ENCODE data around the gene CENPP. TPM values are rescaled to one million over a fixed set of nuclear protein-coding genes. Genes with fewer than 3 reads are reported as not detected.

Gene CENPP
- polyA plus RNA-seq, 3 donors from 2014 or later, result 4.5 to 9.7 (median 4.7) TPM

DNA sequence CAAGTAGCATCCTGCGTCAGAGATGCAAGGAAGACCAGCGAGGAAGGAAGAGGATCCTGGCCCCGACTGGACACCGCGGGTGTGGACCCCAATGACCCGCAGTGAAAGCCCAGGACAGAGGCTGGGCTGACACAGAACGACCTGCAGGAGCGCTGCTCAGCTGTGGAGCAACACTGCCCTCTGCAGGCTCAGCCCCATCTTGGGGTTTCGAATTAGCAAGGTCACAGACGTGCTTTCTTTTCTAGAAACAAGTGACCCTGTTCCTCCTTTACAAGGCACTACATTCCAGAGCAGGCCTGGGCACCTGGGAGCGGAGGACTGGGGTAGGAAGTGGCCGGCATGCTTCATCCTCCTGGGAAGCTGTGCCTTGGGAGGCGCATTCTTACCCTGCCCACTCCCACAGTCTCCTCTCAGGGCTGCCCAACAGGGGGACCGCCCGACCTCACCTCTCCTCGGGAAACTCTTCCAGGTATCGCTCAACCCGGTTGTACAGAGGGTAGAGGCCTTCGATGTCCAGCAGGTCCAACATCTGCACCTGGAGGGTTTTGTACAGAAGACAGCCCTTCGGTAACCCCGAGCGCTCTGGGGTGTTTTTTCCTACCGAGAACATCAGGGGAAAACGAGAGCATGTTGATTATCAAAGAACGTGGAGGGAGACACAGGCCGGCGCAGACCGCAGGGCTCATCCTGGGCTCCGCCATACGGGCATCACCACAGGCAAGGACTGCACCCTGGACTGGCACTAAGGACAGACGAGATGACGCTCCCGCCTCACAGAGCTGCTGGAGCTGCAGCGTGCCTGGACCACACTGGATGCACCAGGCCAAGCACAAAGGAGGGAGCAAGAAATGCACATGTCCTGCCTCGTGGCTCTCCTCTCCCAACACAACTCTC is 309.2 kb downstream of the CENPP start:
- Mint-ChIP-seq H3K27ac (no peak overlapping the region), H3K27me3 (ENCODE audit: low read depth in 3 of 3) (peaks cover 2% of the 10 kb centered on the region in 3 donors), H3K9me3 (no peaks in the 10 kb centered on the region), H3K4me1 (peaks cover 0 to 7% of the 10 kb centered on the region in 2 donors), H3K36me3 (peaks cover 15 to 43% (median 20%) of the 10 kb centered on the region in 3 donors), H3K4me3 (no peak overlapping the region)
- DNase-seq, result peak; percentile 33 to 46 (median 41)

GRCh38 chr9:92635760-92636159 is 310.0 kb downstream of the CENPP start:
- H3K27ac Mint-ChIP-seq, result no peak overlapping the region
- no peak for DNase-seq
- no peak overlapping the region for H3K4me3 Mint-ChIP-seq
- peaks cover 2% of the 10 kb centered on the region in 3 donors for H3K27me3 Mint-ChIP-seq (ENCODE audit: low read depth in 3 of 3)
- H3K9me3 Mint-ChIP-seq, result no peaks in the 10 kb centered on the region
- peaks cover 11 to 35% (median 16%) of the 10 kb centered on the region in 3 donors for H3K36me3 Mint-ChIP-seq
- peaks cover 0 to 7% of the 10 kb centered on the region in 2 donors for H3K4me1 Mint-ChIP-seq

DNA sequence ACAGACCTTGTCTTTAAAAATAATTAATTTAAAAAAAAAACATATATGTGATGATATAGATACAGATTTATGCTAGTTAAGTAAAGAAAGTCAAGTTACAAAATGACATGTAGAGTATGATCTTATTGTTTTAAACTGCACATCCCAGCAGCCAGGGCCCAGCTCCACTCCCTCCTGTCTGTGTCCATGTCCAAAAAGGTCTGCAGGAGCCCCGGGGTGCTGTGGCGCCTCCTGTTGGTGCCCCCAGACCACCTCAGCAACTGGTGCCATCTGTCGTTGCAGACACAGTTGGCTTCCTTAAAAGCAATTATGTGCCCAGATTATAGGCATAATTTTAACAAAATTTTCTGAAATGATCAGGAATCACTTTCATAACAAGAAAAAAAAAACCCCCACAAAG is 310.9 kb downstream of the CENPP start:
- Mint-ChIP-seq H3K27me3 (ENCODE audit: low read depth in 3 of 3) (peaks cover 2% of the 10 kb centered on the region in 3 donors), H3K36me3 (peaks cover 11 to 40% (median 20%) of the 10 kb centered on the region in 3 donors), H3K4me1 (peaks cover 0 to 5% of the 10 kb centered on the region in 2 donors), H3K4me3 (no peak overlapping the region), H3K9me3 (no peaks in the 10 kb centered on the region), H3K27ac (no peak overlapping the region)
- no peak for DNase-seq

GRCh38 chr9:92637326-92637725 is 311.6 kb downstream of the CENPP start:
- Mint-ChIP-seq H3K27me3 (ENCODE audit: low read depth in 3 of 3) (peaks cover 2% of the 10 kb centered on the region in 3 donors), H3K36me3 (peaks cover 11 to 40% (median 21%) of the 10 kb centered on the region in 3 donors), H3K27ac (no peak overlapping the region), H3K4me1 (no peaks in the 10 kb centered on the region), H3K9me3 (no peaks in the 10 kb centered on the region), H3K4me3 (no peak overlapping the region)
- no peak for DNase-seq

GRCh38 chr9:92637886-92638620 is 312.3 kb downstream of the CENPP start:
- DNase-seq, result no peak
- H3K4me1 Mint-ChIP-seq, result no peaks in the 10 kb centered on the region
- H3K27me3 Mint-ChIP-seq (ENCODE audit: low read depth in 3 of 3), result peaks cover 2% of the 10 kb centered on the region in 3 donors
- no peaks in the 10 kb centered on the region for H3K9me3 Mint-ChIP-seq
- no peak overlapping the region for H3K4me3 Mint-ChIP-seq
- peak overlapping the region in 1 of 6 donors; percentile 41 for H3K27ac Mint-ChIP-seq
- peaks cover 11 to 42% (median 21%) of the 10 kb centered on the region in 3 donors for H3K36me3 Mint-ChIP-seq

- H3K4me1 Mint-ChIP-seq, result no peaks in the 10 kb centered on the region
- peaks cover 2% of the 10 kb centered on the region in 3 donors for H3K27me3 Mint-ChIP-seq (ENCODE audit: low read depth in 3 of 3)
- DNase-seq, result no peak
- peaks cover 11 to 47% (median 24%) of the 10 kb centered on the region in 3 donors for H3K36me3 Mint-ChIP-seq
- no peak overlapping the region for H3K4me3 Mint-ChIP-seq
- H3K27ac Mint-ChIP-seq, result peak overlapping the region in 1 of 6 donors; percentile 41
- H3K9me3 Mint-ChIP-seq, result no peaks in the 10 kb centered on the region
Measured at GRCh38 chr9:92638621-92639101, 312.9 kb downstream of the CENPP start.

DNA sequence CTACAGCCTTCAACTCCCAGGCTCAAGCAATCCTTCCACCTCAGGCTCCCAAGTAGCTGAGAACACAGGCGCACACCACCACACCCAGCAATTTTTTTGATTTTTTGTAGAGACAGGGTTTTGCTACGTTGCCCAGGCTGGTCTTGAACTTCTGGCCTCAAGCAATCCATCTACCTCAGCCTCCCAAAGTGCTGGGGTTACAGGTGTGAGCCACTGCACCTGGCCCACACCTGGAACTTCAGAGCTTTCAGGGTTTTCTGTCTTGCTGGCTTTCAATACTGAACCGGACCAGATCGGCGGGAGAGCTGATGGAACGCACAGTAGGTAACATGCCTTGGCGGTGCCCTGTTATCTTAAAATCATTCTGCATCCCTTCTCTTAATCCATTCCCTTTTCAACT is 313.4 kb downstream of the CENPP start:
- Mint-ChIP-seq H3K27ac (no peak overlapping the region), H3K9me3 (no peaks in the 10 kb centered on the region), H3K27me3 (ENCODE audit: low read depth in 3 of 3) (peaks cover 2% of the 10 kb centered on the region in 3 donors), H3K4me3 (no peak overlapping the region), H3K4me1 (no peaks in the 10 kb centered on the region), H3K36me3 (peaks cover 15 to 52% (median 29%) of the 10 kb centered on the region in 3 donors)
- DNase-seq, result no peak

GRCh38 chr9:92639791-92640271 is 314.1 kb downstream of the CENPP start:
- H3K27me3 Mint-ChIP-seq (ENCODE audit: low read depth in 3 of 3), result peaks cover 2% of the 10 kb centered on the region in 3 donors
- peaks cover 19 to 54% (median 28%) of the 10 kb centered on the region in 3 donors for H3K36me3 Mint-ChIP-seq
- H3K27ac Mint-ChIP-seq, result no peak overlapping the region

DNA sequence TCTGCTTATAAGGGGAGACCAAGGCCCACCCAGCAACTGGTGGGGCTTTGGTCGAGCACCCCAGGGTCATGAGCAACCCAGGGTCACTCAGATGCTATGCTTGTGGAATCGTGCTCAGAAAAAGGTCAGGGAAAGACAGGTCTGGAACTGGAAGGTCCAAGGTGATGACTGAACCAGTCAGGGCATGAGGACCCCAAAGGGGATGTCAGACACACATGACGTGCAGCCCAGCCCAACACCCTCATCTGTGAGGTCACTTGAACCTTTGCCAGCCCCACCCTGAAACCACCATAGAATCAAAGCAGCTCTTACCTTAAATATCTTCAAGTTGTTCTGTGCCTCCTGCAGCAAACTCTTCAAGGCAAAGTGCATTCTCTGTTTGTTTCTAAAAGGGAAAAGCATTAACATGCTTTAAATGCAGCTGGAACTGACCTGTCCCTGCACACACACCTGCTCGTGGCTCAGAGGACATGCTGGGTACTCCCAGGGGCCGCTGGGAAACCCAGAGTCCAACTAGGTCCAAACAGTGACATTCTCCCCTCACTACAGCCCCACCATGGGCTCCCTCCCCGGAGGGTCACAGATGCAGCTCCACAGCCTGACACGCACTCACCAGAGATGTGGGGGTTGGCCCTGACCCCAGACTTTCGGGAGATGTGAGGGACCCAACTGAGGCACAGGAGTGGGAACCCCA is 314.8 kb downstream of the CENPP start:
- Mint-ChIP-seq H3K9me3 (peaks cover 0 to 4% (median 0%) of the 10 kb centered on the region in 6 donors), H3K27me3 (ENCODE audit: low read depth in 3 of 3) (peaks cover 2% of the 10 kb centered on the region in 3 donors), H3K4me3 (no peak overlapping the region), H3K36me3 (peaks cover 26 to 56% (median 33%) of the 10 kb centered on the region in 3 donors), H3K4me1 (no peaks in the 10 kb centered on the region), H3K27ac (peak overlapping the region in 1 of 6 donors; percentile 11)
- DNase-seq, result no peak

More at GRCh38 chr9:92639791-92640271, 314.1 kb downstream of the CENPP start:
- Mint-ChIP-seq H3K4me3 (no peak overlapping the region), H3K4me1 (no peaks in the 10 kb centered on the region), H3K9me3 (no peaks in the 10 kb centered on the region)
- no peak for DNase-seq

DNA sequence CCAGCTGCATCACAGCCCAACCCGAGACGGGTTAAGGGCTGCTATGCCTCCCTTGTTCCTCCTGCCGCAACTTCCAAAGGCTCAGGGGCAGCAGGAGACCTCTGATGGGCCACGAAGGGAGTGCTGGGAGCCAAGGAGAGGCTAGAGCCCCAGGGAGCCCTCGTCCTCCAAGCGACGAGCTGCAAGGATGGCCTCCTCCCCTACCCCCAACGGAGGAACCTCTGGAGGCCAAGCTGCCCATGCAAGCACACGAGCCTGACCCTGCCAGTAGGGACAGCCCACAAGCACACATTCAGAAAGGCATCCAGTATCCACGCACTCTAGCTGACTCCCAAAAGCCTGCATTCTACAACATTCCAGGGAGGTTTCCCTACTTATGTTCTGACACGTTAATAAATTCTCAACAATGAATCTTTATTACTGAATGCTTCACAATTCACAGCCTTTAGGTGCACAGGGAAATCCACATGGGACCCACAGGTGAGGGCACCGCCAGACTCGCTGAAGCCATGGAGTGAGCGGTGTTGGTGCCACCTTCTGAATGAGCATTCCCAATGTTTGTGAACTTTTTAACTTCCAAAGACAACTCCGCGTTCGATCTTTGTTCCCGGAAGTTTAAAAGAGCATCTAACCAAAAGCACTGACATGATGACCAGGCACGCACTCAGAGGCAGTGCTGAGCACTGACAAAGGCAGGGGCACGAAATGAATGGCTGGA is 315.5 kb downstream of the CENPP start:
- peaks cover 2% of the 10 kb centered on the region in 3 donors for H3K27me3 Mint-ChIP-seq (ENCODE audit: low read depth in 3 of 3)
- no peak overlapping the region for H3K27ac Mint-ChIP-seq
- H3K4me3 Mint-ChIP-seq, result no peak overlapping the region
- H3K9me3 Mint-ChIP-seq, result peaks cover 0 to 4% (median 0%) of the 10 kb centered on the region in 6 donors
- peaks cover 33 to 57% (median 34%) of the 10 kb centered on the region in 3 donors for H3K36me3 Mint-ChIP-seq
- no peaks in the 10 kb centered on the region for H3K4me1 Mint-ChIP-seq
- DNase-seq, result no peak

DNA sequence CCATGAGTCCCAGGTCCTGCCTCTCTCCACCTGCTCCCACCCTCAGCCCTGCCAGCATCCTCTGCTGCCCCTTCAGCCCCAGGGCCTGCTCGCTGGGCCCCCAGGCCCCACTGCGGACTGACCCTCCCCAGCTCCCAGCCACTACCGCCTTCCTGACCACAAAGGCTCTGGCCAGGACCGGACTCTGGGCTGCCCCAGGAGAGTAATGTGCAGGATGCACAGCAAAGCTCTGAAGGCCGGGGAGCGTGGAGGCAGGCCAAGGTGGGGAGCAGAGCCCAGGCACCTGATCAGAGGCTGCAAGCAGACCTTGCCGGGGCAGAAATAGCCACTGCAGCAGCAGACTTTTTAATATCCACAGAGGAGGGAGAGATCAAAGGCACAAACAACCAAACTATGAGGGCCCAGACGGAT is 316.3 kb downstream of the CENPP start:
- Mint-ChIP-seq H3K4me1 (no peaks in the 10 kb centered on the region), H3K27me3 (ENCODE audit: low read depth in 3 of 3) (peaks cover 2% of the 10 kb centered on the region in 3 donors), H3K9me3 (peaks cover 0 to 4% (median 0%) of the 10 kb centered on the region in 6 donors), H3K36me3 (peaks cover 39 to 60% (median 39%) of the 10 kb centered on the region in 3 donors), H3K4me3 (no peak overlapping the region), H3K27ac (peak overlapping the region in 1 of 6 donors; percentile 61)
- DNase-seq, result no peak

- Mint-ChIP-seq H3K27me3 (ENCODE audit: low read depth in 3 of 3) (peaks cover 2% of the 10 kb centered on the region in 3 donors), H3K4me1 (no peaks in the 10 kb centered on the region), H3K9me3 (peaks cover 0 to 4% (median 0%) of the 10 kb centered on the region in 6 donors), H3K4me3 (no peak overlapping the region), H3K27ac (no peak overlapping the region), H3K36me3 (peaks cover 44 to 62% (median 44%) of the 10 kb centered on the region in 3 donors)
- DNase-seq, result no peak
Measured at GRCh38 chr9:92642564-92642963, 316.8 kb downstream of the CENPP start.

All from immature natural killer cell (primary cell).